ENCODE results near the gene RABEP2.
"Not testable (repeated sequence)": the region's sequence is repeated elsewhere in the genome, so short reads cannot be mapped to it uniquely, and the experiment has no call there.

The RABEP2 gene, protein sequence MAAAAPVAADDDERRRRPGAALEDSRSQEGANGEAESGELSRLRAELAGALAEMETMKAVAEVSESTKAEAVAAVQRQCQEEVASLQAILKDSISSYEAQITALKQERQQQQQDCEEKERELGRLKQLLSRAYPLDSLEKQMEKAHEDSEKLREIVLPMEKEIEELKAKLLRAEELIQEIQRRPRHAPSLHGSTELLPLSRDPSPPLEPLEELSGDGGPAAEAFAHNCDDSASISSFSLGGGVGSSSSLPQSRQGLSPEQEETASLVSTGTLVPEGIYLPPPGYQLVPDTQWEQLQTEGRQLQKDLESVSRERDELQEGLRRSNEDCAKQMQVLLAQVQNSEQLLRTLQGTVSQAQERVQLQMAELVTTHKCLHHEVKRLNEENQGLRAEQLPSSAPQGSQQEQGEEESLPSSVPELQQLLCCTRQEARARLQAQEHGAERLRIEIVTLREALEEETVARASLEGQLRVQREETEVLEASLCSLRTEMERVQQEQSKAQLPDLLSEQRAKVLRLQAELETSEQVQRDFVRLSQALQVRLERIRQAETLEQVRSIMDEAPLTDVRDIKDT

DNA sequence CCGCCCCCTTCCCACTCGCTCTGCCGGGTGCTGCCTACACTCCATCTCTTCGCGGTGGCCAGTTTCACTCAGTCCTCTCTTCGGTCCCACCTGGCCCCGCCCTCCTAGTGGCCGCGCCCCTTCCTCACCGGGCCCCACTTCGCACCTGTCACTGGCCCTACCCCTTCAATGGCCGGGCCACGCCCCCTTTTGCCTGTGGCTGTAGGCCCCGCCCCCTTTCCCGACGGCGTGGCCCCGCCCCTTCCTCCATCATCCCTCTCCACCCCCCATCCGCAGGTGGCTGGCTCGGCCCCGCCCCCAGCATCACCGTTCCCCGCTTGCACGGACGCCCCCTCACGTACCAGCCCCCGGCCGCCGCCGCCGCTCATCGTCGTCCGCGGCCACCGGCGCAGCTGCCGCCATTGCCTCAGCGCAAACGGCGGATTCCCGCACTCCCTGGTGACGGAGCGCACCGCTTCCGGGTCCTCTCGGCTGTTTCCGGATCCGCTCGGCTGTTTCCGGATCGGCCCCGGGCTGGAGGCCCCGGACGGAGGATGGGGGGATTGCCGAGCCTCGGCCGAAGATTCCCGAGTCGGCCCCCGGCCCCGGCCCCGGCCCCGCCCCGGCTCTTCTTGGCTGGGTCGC, at the start of gene RABEP2:
RABEP2 (minus strand) TSS at position 477 of the 624 bp plus-strand sequence; CDS start at position 402, 75 bp downstream.
- DNase-seq = peak; percentile 71

DNA sequence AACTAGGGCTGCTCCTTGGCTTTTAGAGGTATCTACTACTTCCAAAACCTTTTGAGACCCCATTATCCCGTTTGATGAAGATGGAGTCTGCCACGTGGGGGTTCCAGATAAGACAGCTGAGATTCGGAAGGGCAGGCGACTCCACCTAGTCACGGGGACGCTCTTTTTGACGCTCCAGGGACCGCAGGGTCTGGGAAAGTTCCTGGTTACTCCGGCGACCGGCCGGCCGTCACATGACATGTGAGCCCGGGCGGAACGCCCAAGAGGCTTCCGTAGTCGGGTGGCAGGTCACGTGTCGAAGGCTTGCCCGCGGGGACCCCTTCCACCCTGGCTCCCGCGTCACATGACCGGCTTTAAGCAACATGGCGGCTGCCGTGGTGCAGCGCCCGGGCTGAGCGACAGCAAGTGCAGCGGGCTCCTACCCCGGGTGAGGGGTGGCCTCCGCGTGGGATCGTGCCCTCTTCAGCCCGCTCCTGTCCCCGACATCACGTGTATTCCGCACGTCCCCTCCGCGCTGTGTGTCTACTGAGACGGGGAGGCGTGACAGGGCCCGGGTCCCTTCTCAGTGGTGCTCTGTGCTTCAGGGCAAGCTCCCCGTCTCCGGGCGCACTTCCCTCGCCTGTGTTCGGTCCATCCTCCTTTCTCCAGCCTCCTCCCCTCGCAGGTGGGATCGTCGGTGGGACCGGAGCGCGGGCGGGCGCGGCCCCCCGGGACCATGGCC, 49.6 kb upstream of the RABEP2 start, which contains the start of gene SPNS1:
SPNS1 (plus strand) TSS at position 342 of the 721 bp plus-strand sequence; CDS start at position 716, 374 bp downstream.
- DNase-seq = peak; percentile 81

DNA sequence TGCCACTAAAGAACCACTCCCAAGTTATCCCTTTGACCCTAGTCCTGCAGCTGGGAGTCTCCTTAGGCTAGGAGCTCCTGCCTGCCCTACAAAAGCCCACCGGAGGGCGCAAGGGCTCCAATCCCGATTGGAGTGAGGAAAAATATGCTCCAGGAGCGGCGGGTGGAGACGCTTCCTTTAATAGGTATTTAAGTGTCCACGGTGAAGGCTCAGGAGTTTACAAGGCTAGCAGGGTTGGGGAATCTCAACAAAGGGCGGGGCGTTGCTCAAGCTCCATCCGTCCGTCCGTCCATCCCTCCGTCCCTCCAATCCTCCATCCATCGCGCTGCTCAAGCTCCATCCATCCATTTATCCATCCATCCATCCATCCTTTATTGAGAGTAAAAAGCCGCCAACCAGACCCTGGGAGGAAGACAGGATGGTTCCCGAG, 49.0 kb upstream of the RABEP2 start:
- DNase-seq = no peak

DNA sequence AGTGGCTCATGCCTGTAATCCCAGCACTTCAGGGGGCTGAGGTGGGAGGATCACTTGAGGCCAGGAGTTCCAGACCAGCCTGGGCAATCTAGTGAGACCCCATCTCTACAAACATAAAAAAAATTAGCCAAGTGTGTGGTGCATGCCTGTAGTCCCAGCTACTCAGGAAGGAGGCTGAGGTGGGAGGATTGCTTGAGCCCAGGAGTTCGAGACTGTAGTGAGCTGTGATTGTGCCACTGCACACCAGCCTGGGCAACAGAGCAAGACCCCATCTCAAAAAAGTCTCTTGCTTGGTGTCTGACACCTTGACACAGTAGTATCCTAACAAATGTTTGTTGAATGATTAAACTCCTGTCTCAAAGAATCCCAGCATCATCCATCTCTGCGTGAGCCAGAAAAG, 44.7 kb upstream of the RABEP2 start:
- DNase-seq = not testable (repeated sequence)

DNA sequence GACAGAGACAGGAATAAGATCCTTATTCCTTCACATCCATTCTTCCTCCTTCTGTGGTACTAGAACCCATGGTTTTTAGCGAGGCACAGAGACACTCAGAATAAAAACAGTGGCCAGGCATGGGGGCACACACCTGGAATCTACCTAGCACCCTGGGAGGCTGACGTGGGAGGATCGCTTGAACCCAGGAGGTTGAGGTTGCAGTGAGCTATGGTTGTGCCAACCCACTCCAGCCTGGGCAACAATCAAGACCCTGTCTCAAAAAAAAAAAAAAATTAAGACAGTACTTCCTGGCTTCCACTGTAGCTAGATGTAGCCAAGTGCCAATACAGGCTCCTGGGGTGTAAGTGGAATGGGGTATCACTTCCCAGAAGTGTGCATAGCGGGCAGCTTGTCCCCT, 42.1 kb upstream of the RABEP2 start:
- no peak for DNase-seq

DNA sequence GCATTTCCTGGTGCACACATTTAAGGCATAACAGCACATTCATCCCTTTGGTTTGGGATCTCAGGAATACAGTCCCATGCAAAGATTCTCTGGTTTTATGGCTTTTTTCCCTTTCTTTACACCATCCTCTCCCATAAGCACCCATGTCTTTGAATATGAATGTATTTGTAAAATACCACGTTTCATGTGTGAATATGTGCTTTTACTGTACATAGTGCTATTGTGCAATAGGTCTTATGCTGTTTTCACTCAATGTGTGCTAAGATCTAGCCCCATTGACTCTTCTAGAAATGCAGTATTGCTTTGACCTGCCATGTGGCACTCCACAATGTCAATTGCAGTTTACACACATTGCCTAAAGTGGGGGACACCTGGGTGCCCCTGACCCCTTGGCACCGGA, 39.5 kb upstream of the RABEP2 start:
- DNase-seq = no peak

DNA sequence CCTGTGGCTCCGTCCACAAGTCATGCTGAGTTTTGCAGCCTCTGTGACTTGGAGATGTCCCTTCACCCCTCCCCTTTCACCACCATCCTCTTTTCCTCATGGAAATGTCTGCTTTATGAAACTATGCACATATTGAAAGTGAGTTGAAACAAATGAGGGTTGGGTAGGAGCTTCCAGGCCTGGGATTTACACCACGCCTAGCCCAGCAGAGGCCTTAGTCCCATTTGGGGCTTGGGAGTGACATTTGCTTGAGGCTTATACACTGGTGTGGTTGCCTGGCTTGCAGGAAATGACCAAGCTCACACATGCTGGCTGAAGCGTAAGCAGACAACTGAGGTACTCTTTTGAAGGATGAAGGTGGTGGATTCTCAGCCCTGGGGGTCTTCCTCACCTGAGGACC, 39.0 kb upstream of the RABEP2 start:
- no peak for DNase-seq

DNA sequence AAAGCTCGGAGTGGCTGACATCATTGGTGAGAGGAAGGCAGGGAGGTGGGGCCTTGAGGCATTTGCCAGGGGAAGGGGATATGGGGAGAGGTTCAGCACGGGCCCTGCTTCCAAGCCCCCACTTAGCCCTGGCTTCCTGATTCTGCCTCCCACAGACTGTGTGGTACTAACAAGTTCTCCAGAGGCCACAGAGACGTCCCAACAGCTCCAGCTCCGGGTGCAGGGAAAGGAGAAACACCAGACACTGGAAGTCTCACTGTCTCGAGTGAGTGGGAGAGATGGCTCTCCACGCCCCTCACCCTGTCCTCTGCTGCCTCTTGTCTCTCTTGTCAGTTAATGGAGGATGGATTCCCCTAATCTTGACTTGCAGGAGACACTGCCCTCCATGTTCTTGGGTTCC, 33.8 kb upstream of the RABEP2 start:
- DNase-seq = no peak

DNA sequence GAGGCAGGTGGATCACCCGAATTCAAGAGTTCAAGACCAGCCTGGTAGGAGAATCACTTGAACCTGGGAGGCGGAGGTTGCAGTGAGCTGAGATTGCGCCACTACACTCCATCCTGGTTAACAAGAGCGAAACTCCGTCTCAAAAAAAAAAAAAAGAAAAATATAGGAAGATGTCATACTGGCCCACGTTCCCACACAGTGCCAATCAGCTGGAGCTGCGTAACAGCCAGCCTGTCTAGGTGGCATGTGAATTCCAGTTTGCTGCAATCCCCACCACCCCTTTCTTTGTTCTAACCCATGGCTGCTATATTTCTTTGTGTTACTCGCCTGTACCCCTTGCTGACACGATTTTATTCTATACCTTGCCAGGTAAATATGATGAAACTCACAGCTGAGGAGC, 33.2 kb upstream of the RABEP2 start:
- no peak for DNase-seq

DNA sequence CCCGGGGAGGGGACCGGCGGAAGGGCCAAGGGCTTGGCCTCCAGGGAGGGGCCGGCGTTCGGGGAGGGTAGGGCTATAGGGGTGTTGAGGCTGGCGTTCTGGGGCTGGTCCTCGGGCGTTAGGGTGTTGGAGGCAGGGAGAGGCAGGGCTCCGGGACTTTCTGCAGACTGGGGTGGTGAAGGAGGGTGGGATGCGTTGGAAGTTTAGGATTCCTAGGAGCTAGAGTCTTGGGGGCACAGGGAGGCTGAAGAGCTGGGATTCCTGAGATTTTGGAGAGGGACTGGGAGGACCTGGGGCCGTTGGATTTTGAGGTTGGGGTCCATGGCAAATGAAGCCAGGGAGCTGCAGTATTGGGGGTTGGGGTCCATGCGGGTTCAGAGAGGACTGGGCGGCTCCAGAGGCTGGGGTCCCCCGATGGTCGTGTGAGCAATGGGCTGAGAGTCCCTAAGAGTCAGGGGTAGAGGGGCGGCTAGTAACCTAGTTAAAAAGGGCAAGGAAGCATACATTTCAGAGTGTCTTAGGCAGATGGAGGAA, 26.4 kb upstream of the RABEP2 start:
- no peak for DNase-seq

DNA sequence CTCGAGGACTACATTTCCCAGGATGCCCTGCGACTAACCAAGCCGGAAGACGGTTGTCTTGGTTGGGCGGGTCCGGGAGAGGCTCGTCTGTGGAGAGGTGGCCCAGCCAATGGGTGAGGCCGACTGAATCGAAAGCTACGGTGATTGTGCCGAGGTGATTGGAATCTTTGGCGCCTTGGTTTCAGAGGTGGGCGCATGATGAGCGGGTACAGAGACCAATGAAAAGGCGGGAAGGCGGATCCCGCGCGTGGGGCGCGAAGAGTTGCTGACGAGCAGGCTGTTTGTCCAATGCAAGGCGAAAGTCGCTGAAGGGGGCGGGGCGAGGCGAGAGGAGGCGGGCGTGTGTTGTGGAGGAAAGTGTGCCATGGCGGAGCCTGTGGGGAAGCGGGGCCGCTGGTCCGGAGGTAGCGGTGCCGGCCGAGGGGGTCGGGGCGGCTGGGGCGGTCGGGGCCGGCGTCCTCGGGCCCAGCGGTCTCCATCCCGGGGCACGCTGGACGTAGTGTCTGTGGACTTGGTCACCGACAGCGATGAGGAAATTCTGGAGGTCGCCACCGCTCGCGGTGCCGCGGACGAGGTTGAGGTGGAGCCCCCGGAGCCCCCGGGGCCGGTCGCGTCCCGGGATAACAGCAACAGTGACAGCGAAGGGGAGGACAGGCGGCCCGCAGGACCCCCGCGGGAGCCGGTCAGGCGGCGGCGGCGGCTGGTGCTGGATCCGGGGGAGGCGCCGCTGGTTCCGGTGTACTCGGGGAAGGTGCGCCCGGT, 25.8 kb upstream of the RABEP2 start, which contains the start of gene NFATC2IP:
NFATC2IP (plus strand) TSS at position 290 of the 762 bp plus-strand sequence; CDS start at position 365, 75 bp downstream.
- peak; percentile 98 for DNase-seq

DNA sequence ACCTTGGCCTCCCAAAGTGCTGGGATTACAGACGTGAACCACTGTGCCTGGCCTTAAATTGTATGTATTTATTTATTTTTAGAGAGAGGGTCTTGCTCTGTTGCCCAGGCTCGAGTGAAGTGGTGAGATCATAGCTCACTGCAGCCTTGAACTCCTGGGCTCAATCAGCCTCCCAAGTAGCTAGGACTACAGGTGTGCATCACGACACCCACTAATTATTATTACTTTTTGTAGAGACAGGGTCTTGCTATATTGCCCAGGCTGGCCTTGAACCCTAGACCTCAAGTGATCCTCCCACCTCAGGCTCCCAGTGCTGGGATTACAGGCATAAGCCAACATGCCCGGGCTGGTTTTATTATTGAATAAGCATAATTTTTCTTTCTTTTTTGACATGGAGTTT, 21.6 kb upstream of the RABEP2 start:
- DNase-seq = no peak

DNA sequence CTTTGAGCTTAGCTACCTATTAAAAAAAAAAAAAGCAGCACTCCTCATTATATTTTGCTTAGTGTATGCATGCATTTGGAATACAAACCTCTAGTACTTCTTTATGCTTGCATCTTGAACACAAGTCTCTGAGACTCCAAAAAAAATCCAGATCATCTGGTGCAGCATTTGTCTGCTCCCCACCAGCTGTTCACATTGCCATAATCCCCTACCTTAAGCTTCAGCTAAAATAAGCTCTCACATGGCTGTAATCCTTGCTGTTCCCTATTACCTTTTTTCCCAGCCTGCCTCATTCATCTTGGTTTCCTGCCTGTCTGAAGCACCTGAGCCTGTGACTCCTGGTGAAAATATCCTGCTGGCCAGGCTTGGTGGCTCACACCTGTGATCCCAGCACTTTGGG, 18.2 kb upstream of the RABEP2 start:
- DNase-seq = no peak

DNA sequence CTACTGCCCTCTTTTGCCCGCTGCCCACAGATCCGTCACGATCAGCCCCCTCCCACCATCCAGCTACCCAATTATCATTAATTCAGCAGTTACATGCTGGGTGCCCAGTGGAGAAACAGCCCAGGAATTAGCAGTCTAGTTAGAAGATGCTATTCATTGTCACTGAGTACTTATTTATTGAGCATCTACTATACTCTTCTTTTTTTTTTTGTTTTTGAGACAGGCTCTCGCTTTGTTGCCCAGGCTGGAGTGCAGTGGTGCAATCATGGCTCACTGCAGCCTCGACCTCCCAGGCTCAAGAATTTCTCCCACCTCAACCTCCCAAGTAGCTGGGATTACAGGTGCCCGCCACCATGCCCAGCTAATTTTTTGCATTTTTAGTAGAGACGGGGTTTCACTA, 14.8 kb upstream of the RABEP2 start:
- not testable (repeated sequence) for DNase-seq

DNA sequence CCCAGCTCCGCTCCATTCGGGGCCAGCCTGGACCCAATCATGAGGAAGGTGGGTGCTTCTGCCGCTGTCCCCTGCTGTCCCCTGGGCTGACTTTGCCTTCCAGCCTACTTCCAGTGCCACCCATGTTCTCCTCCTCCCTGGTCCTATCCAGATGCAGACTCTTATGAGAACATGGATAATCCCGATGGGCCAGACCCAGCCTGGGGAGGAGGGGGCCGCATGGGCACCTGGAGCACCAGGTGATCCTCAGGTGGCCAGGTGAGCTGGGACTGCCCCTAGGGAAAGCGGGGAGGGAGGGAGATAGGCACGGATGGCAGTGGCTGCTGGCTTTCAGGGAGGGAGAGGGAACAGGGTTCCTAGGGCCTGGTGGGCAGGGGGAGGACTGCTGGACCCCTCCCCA, 13.7 kb upstream of the RABEP2 start:
- DNase-seq = no peak

DNA sequence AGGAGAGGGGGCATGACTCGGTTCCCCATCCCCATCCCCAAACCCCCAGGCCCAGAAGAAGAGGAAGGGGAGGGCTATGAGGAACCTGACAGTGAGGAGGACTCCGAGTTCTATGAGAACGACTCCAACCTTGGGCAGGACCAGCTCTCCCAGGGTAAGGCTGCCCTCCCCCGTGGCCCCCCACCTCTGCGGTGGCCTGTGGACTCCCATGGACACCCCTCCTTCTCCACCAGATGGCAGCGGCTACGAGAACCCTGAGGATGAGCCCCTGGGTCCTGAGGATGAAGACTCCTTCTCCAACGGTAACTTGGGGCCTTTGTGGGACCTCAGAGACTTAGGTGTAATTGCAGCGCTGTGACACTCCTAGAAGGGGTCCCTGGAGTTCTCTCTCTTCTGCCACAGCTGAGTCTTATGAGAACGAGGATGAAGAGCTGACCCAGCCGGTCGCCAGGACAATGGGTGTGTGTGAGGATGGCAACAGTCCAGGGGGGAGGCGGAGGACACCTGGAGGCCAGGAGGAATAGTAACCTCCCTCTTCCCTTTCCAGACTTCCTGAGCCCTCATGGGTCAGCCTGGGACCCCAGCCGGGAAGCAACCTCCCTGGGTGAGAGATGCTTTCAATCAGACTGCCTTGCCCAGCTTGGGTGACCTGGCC, 12.3 kb upstream of the RABEP2 start:
- no peak for DNase-seq

DNA sequence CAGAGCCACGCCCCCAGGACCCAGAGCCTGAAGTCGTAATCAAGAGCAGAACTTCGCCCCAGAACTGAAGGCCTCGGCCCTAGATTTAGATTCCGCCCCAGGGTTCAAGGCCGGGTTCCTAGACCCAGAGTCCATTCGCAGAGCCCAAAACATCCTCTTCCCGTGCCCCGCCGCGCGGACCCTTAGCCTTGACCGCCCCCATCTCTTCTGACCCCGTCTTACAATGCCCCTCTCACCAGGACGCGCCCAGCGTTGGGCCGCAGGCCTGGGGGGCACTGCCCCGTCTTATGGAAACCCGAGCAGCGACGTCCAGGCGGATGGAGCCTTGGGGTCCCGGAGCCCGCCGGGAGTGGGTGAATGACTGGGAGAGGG, 11.7 kb upstream of the RABEP2 start:
- no peak for DNase-seq

DNA sequence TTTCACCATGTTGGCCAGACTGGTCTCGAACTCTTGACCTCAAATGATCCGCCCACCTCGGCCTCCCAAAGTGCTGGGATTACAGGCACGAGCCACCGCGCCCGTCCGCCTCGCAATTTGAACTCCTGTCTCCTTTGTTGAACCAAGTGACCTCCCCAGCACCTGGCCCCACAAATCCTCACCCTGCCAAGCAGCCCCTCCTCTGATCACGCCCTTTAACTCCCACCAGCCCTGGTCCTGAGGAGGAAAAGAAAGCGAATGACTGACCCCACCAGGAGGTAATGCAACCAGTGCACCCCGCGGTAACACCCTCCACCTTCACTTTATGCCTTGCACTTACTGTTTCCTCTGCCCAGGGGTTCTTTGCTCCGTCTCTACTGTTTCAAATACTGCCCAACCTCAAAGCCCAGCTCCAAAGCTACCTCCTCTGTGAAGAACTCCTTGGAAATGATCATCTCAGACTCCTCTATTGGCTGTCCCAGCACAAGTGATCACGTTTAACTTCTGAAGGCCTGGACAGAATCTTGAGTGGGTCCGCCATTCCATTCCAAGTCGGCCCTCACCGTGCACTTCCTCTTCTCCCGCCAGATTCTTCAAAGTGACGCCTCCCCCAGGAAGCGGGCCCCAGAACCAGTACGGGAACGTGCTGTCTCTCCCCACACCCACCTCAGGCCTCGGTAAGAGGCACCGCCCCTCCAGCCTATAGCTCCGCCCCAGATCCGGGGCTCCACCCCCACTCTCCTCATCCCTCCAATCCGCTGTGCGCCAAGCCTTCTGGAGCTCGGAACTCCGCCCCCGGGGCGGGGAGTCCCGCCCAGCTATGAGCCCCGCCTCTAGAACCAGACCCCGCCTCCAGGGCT, 11.1 kb upstream of the RABEP2 start:
- peak; percentile 76 for DNase-seq

DNA sequence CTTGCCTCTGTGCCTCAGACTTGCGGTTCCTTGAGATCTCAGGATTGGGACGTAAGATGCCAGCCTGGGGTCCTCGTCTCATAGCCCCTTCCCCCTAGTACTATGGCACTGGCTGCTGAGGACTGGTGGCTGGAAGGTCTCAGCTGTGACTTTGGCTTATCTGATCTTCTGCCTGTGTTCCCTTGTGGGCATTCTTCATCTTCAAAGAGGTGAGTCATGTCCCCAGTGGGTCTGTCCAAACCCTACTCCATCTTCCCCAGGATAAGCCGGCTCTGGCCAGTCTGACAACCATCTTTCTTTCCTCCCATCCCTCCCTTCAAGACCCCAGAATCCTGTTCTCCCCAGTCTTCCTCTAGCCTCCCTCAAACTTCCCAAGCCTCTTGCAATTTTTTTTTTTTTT, 10.3 kb upstream of the RABEP2 start:
- no peak for DNase-seq

DNA sequence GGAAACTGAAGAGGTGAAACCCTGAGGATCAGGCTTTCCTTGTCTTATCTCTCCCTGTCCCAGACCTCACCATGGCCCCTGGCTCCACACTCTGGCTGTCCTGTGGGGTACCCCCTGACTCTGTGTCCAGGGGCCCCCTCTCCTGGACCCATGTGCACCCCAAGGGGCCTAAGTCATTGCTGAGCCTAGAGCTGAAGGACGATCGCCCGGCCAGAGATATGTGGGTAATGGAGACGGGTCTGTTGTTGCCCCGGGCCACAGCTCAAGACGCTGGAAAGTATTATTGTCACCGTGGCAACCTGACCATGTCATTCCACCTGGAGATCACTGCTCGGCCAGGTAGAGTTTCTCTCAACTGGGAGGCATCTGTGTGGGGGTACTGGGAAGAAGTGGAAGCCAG, 8.1 kb upstream of the RABEP2 start:
- DNase-seq = no peak

All from GF-D8 (cell line).